ENCODE results near the gene ALPK1. TPM values are rescaled to one million over a fixed set of nuclear protein-coding genes. Genes with fewer than 3 reads are reported as not detected.

ALPK1 gene
- total and polyA plus RNA-seq, 2 of the 4 experiments (the other 2 are of a cell fraction) = 3.3 to 7.9 TPM

- Histone ChIP-seq H2BK120ac (ENCODE audit: low read depth, low read length) (no peak overlapping the region), H3K4me1 (ENCODE audit: control insufficient read depth, insufficient read depth, low read length) (no peaks in the 10 kb centered on the region), H3K79me1 (ENCODE audit: low read depth in 1 of 2, low read length in 2 of 2) (no peaks in the 10 kb centered on the region), H3K23ac (ENCODE audit: low read depth, low read length) (no peak overlapping the region), H3K18ac (ENCODE audit: low read depth, low read length) (no peak overlapping the region), H3K4me3 (ENCODE audit: insufficient read depth, low read depth, low read length) (no peak overlapping the region), H4K8ac (ENCODE audit: low read depth in 2 of 2, low read length in 2 of 2) (no peak overlapping the region), H2BK20ac (ENCODE audit: low read depth, low read length) (no peak overlapping the region), H2AK5ac (ENCODE audit: low read depth, low read length) (no peak overlapping the region), H2BK5ac (ENCODE audit: low read depth, low read length, poor library complexity, severe bottlenecking) (no peak overlapping the region), H3K4ac (ENCODE audit: low read depth, low read length) (no peak overlapping the region), H4K91ac (ENCODE audit: insufficient read depth, low read depth, low read length) (no peak overlapping the region), H3K36me3 (ENCODE audit: control insufficient read depth, insufficient read depth, low read length) (no peaks in the 10 kb centered on the region), H3K4me2 (ENCODE audit: low read depth, low read length) (no peak overlapping the region), H2AK9ac (replicated peaks; ENCODE audit: low read depth, low read length, poor library complexity) (no peak overlapping the region), H3K27me3 (ENCODE audit: control insufficient read depth, insufficient read depth, low read length) (no peaks in the 10 kb centered on the region), H4K20me1 (ENCODE audit: insufficient read depth, low read length) (no peaks in the 10 kb centered on the region), H3K14ac (replicated peaks; ENCODE audit: low read depth, low read length) (no peak overlapping the region), H3K56ac (ENCODE audit: extremely low read depth, insufficient read depth, low read length) (no peak overlapping the region), H4K5ac (ENCODE audit: low read depth, low read length) (no peak overlapping the region), H3K9me3 (ENCODE audit: control insufficient read depth, insufficient read depth, low read length) (no peaks in the 10 kb centered on the region), H3K9ac (ENCODE audit: low read depth, low read length) (no peak overlapping the region), H2BK15ac (ENCODE audit: low read depth, low read length) (no peak overlapping the region), H3K9me1 (ENCODE audit: insufficient read depth, low read length) (no peaks in the 10 kb centered on the region), H2AFZ (replicated peaks; ENCODE audit: low read length, poor library complexity) (no peak overlapping the region), H3K27ac (ENCODE audit: insufficient read depth, low read length) (no peak overlapping the region)
- DNase-seq (no peak), ATAC-seq (ENCODE audit: low read depth) (no peak)
- WGBS, 2 experiments (ENCODE audit: extremely low coverage in 2 of 2, insufficient read length in 1 of 2) = 81% methylated on average over 2 of the region's 3 CpGs; no CpG with 5 or more reads in 1 of the 2 experiments
- no TSS peak for BruUV-seq (replicated peaks)
- in situ Hi-C loops (cut with MboI; ENCODE audit: low sequenced_read_pairs) (no loop called here), intact Hi-C loops (cut with micrococcal nuclease) (no loop called here), dilution Hi-C loops (cut with HindIII; ENCODE audit: low sequenced_read_pairs, unreplicated experiment) (no loop called here)
- TF ChIP-seq CHD1 (IDR thresholded peaks at IDR 0.05; ENCODE audit: low read depth, low read length) (no peak), CEBPB (IDR thresholded peaks at IDR 0.05; ENCODE audit: low read depth, low read length) (no peak), NFE2L2 (IDR thresholded peaks at IDR 0.05; ENCODE audit: low read depth, low read length) (no peak), SMC3 (IDR thresholded peaks at IDR 0.05; ENCODE audit: low read depth, low read length) (no peak), FOS (IDR thresholded peaks at IDR 0.05; ENCODE audit: low read depth, low read length) (no peak), POLR2A (IDR thresholded peaks at IDR 0.05; ENCODE audit: low read depth, low read length) (no peak), MAFK (IDR thresholded peaks at IDR 0.05; ENCODE audit: low read depth, low read length) (no peak), MAZ (IDR thresholded peaks at IDR 0.05; ENCODE audit: borderline replicate concordance, low read depth, low read length) (no peak)
- TF ChIP-seq, protein P1, sequence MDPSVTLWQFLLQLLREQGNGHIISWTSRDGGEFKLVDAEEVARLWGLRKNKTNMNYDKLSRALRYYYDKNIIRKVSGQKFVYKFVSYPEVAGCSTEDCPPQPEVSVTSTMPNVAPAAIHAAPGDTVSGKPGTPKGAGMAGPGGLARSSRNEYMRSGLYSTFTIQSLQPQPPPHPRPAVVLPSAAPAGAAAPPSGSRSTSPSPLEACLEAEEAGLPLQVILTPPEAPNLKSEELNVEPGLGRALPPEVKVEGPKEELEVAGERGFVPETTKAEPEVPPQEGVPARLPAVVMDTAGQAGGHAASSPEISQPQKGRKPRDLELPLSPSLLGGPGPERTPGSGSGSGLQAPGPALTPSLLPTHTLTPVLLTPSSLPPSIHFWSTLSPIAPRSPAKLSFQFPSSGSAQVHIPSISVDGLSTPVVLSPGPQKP (IDR thresholded peaks at IDR 0.05; ENCODE audit: borderline replicate concordance, low read depth, low read length) = no peak
- POLR2A ChIA-PET (ENCODE audit: unreplicated experiment) = no interaction called here
- CTCF ChIA-PET = no interaction called here
These were observed 74.2 kb downstream of the ALPK1 start for GRCh38 chr4:112371361-112371760.
